Measurements from ENCODE around the gene SASH1. TPM values are rescaled to one million over a fixed set of nuclear protein-coding genes. Genes with fewer than 3 reads are reported as not detected.

The SASH1 gene
- total RNA-seq, 4 donors from 2014 or later, result 55.3 to 118 (median 79.6) TPM

DNA sequence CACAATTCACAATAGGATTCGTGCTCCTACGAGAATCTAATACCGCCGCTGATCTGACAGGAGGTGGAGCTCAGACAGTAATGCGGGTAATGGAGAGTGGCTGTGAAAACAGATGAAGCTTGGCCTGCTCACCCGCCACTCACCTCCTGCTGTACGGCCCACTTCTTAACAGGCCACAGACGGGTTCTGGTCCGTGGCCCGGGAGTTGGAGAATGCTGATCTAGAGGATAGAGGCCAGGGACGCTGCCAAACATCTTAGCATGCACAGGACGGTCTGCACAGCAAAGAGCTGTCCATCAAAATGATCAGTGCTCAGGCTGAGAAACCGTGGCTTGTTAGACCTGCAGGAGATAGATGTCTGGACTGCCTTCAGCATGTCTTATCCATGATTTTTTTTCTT lies 186.4 kb downstream of the SASH1 start:
- TF ChIP-seq, protein P1, sequence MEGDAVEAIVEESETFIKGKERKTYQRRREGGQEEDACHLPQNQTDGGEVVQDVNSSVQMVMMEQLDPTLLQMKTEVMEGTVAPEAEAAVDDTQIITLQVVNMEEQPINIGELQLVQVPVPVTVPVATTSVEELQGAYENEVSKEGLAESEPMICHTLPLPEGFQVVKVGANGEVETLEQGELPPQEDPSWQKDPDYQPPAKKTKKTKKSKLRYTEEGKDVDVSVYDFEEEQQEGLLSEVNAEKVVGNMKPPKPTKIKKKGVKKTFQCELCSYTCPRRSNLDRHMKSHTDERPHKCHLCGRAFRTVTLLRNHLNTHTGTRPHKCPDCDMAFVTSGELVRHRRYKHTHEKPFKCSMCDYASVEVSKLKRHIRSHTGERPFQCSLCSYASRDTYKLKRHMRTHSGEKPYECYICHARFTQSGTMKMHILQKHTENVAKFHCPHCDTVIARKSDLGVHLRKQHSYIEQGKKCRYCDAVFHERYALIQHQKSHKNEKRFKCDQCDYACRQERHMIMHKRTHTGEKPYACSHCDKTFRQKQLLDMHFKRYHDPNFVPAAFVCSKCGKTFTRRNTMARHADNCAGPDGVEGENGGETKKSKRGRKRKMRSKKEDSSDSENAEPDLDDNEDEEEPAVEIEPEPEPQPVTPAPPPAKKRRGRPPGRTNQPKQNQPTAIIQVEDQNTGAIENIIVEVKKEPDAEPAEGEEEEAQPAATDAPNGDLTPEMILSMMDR (IDR thresholded peaks at IDR 0.05), result no peak
- no peak for TF ChIP-seq POLR2A (IDR thresholded peaks at IDR 0.05)
- intact Hi-C loops (cut with DNase I), result no loop called here
- H3K27me3 ChIP-seq, result peaks cover 0 to 3% (median 0%) of the 10 kb centered on the region in 4 donors
- peaks cover 0 to 26% (median 6%) of the 10 kb centered on the region in 3 donors for H3K4me1 ChIP-seq
- no peak for DNase-seq
- peaks cover 19 to 99% (median 41%) of the 10 kb centered on the region in 3 donors for H3K36me3 ChIP-seq
- H3K9me3 ChIP-seq, result no peaks in the 10 kb centered on the region
- WGBS, 2 donors, result 88 to 90% methylated on average over 12 to 13 of the region's 13 CpGs
- no peak overlapping the region for H3K4me3 ChIP-seq
- H3K27ac ChIP-seq, result no peak overlapping the region

DNA sequence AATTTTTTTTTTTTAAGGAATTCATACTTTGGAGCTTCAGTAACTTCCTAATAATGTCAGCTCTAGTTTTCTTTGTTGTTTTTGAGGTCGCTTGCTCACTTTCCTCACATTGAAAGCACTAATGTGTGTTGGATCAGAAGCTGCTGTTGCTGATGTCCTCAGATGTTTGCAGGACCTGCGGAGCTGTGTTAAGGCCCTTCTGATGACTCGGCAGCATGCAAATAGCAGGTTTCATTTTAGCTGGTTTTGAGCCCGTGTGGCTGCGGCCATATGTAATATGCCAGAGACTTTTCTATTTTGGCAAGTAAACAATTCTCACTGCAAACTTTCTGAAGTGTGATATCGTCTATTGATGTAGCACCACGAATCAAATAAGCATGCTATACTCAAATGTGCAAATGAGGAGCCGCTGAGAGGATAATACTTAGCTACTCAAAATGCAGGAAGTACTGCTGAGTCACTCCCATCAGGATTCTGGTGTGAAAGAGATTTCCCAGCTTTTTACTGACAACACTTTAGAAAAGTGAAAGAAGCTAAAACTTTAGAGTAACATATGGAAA lies 187.8 kb downstream of the SASH1 start:
- peak overlapping the region in 3 of 4 donors; percentile 14 to 70 (median 63) for H3K27ac ChIP-seq
- H3K27me3 ChIP-seq, result peaks cover 0 to 3% (median 0%) of the 10 kb centered on the region in 4 donors
- intact Hi-C loops (cut with DNase I), result no loop called here
- 30 to 43% methylated on average over 7 to 8 of the region's 8 CpGs for WGBS, 2 donors
- peaks cover 0 to 19% (median 2%) of the 10 kb centered on the region in 3 donors for H3K4me1 ChIP-seq
- no peaks in the 10 kb centered on the region for H3K9me3 ChIP-seq
- peak overlapping the region in 2 of 4 donors; percentile 10 to 35 for H3K4me3 ChIP-seq
- no peak for DNase-seq
- TF ChIP-seq, protein P1 (IDR thresholded peaks at IDR 0.05), result no peak
- TF ChIP-seq POLR2A (IDR thresholded peaks at IDR 0.05), result no peak
- peaks cover 31 to 100% (median 53%) of the 10 kb centered on the region in 3 donors for H3K36me3 ChIP-seq

DNA sequence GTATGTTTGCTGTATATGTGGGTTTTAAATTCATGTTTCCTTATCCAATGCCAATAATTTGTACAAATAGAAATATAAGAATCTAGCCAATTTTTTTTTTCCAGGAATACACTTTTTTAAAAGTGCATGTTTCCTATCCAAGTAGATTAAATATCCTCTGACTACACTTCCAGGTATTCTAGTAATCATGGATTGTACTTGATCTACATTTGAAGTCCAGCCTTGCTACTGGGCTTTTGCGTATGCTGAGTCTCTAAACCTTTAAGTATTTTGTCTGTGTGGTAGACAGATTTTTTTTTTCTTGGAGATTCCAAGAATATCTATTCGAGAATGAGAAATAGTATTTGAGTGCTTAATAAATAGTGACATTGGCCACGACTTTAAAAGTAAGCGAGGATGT lies 188.3 kb downstream of the SASH1 start:
- Histone ChIP-seq H3K9me3 (no peaks in the 10 kb centered on the region), H3K27me3 (peaks cover 0 to 3% (median 0%) of the 10 kb centered on the region in 4 donors), H3K36me3 (peaks cover 31 to 100% (median 55%) of the 10 kb centered on the region in 3 donors), H3K27ac (peak overlapping the region in 3 of 4 donors; percentile 14 to 70 (median 63)), H3K4me3 (no peak overlapping the region), H3K4me1 (peaks cover 0 to 17% (median 0%) of the 10 kb centered on the region in 3 donors)
- whole genome bisulfite sequencing, 2 donors, result 79 to 82% methylated on average over 4 of the region's 4 CpGs
- no peak for TF ChIP-seq POLR2A (IDR thresholded peaks at IDR 0.05)
- TF ChIP-seq, protein P1 (IDR thresholded peaks at IDR 0.05), result no peak
- intact Hi-C loops (cut with DNase I), result no loop called here
- DNase-seq, result no peak

DNA sequence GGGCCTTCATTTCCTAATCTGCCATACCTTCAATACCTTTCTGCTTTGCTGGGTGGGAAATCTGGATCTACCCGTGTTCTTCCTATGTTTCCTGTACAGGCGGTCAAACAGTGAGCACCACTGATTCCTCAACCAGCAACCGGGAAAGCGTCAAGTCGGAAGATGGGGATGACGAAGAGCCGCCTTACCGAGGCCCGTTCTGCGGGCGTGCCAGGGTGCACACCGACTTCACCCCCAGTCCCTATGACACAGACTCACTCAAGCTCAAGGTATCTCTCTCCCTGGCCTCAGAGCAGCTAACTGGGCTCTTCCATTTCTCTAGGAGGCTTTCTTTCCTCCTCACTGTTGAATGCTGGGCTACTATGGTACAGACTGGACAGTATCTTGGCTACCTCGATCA lies 190.1 kb downstream of the SASH1 start:
- no peak for TF ChIP-seq POLR2A (IDR thresholded peaks at IDR 0.05)
- TF ChIP-seq, protein P1 (IDR thresholded peaks at IDR 0.05), result no peak
- H3K27ac ChIP-seq, result peak overlapping the region in 1 of 4 donors; percentile 6
- no peak for DNase-seq
- H3K4me1 ChIP-seq, result peaks cover 0 to 17% (median 0%) of the 10 kb centered on the region in 3 donors
- intact Hi-C loops (cut with DNase I), result no loop called here
- no peaks in the 10 kb centered on the region for H3K27me3 ChIP-seq
- no peaks in the 10 kb centered on the region for H3K9me3 ChIP-seq
- no peak overlapping the region for H3K4me3 ChIP-seq
- H3K36me3 ChIP-seq, result peaks cover 31 to 100% (median 62%) of the 10 kb centered on the region in 3 donors
- WGBS, 2 donors, result 87 to 96% methylated on average over 8 to 13 of the region's 13 CpGs

DNA sequence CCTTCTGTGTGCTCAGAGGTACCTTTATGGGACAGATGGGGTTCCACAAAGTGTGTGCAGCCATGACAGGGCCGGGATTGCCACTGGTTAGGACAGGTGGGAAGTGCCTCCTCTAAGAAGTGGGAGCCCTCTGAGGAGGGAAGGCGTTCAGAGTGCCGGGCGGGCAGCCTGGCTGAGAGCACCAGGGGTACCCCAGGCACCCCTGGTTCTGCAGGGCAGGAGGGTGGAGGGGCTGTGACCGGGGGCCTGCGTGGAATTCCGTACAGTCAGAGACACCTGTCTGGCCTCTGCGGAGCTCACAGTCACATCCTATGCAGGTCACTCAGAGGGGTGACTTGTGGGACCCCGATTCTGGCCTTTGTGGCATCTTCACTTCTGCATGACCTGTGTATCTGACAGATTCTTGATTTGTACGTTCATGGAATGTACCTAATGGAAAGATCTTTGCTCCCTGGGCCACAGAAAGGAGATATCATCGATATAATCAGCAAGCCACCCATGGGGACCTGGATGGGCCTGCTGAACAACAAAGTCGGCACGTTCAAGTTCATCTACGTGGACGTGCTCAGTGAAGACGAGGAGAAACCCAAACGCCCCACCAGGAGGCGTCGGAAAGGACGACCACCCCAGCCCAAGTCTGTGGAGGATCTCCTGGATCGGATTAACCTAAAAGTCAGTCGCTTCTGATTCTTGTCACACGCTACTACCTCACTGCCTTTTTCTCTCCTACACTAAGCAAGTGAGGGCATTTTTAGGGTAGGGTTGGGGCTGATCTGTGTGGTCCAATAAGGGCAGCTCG lies 190.9 kb downstream of the SASH1 start:
- intact Hi-C loops (cut with DNase I), result no loop called here
- peaks cover 0 to 17% (median 0%) of the 10 kb centered on the region in 3 donors for H3K4me1 ChIP-seq
- no peak overlapping the region for H3K27ac ChIP-seq
- 91% methylated on average over 16 to 18 of the region's 24 CpGs for WGBS, 2 donors
- no peak for DNase-seq
- H3K9me3 ChIP-seq, result no peaks in the 10 kb centered on the region
- peaks cover 25 to 100% (median 59%) of the 10 kb centered on the region in 3 donors for H3K36me3 ChIP-seq
- H3K4me3 ChIP-seq, result no peak overlapping the region
- no peaks in the 10 kb centered on the region for H3K27me3 ChIP-seq
- TF ChIP-seq, protein P1 (IDR thresholded peaks at IDR 0.05), result no peak
- TF ChIP-seq POLR2A (IDR thresholded peaks at IDR 0.05), result no peak

Measured in esophagus squamous epithelium (tissue), 5 donors.